Thyroid gland (tissue), 4 donors: ENCODE results near the gene ZNF423. TPM values are rescaled to one million over a fixed set of nuclear protein-coding genes. Genes with fewer than 3 reads are reported as not detected.

ENCODE experiments used
- DNase-seq, 2 donors: peaks; one replicate each; pipeline ENCODE4 v3.0.0-alpha.2; 2019
- H3K27ac ChIP-seq, 3 donors: fragments of 200-600 bp; sonication (generic); 1 replicate in 2 of 3; 2 replicates in 1 of 3; pipeline ENCODE4 v1.5.1; 2016 to 2019; ENCODE audit warnings: mild to moderate bottlenecking in 1 of 3, moderate library complexity in 1 of 3
- H3K27me3 ChIP-seq: fragments of 200-600 bp; sonication (generic); one replicate; pipeline ENCODE4 v1.5.1; 2019
- H3K36me3 ChIP-seq, 2 donors: fragments of 200-600 bp; sonication (generic); one replicate each; pipeline ENCODE4 v1.5.1; 2016 to 2019
- H3K4me1 ChIP-seq, 2 donors: fragments of 200-600 bp; sonication (generic); one replicate each; pipeline ENCODE4 v1.5.1; 2017 to 2019
- H3K4me3 ChIP-seq, 3 donors: fragments of 200-600 bp; sonication (generic); replicated peaks in 1 of 3; 1 replicate in 2 of 3; 2 replicates in 1 of 3; pipeline ENCODE4 v1.5.1; 2016; ENCODE audit warnings: mild to moderate bottlenecking in 1 of 3
- H3K9me3 ChIP-seq: fragments of 200-600 bp; sonication (generic); one replicate; pipeline ENCODE4 v1.5.1; 2017
- POLR2A ChIP-seq, 2 donors: fragments of 450-650 bp; IDR thresholded peaks; one replicate each; pipeline ENCODE4 v1.6.1; 2017; ENCODE audit warnings: antibody characterized with exemption in 2 of 2, mild to moderate bottlenecking in 2 of 2, moderate library complexity in 1 of 2
- WGBS, 2 donors: methylation state at CpG; one replicate each; pipeline ENCODE4 v1.1.5; 2017; 5-methylcytosine and 5-hydroxymethylcytosine counted together
- intact Hi-C: fragments of 100-400 bp; cut with DNase I; formaldehyde crosslinking; loops from one replicate; pipeline ENCODE4 v1.15.1; 2023
- total RNA-seq, 4 donors: library from RNA; depleted of rRNA; stranded (reverse); fragments of >200 nt; gene quantifications; one replicate each; pipeline ENCODE4 v1.2.3, GENCODE V29; 2016
- TF ChIP-seq, protein P1 (sequence below), 6 experiments: fragments of 200-600 bp in 3 of 6; fragments of 450-650 bp in 3 of 6; sonication (generic) in 3 of 6; IDR thresholded peaks; one replicate each; pipeline ENCODE4 v1.5.1; 2016 to 2019; ENCODE audit warnings: antibody characterized with exemption in 6 of 6, mild to moderate bottlenecking in 2 of 6, inconsistent platforms in 1 of 6, moderate library complexity in 1 of 6

The ZNF423 gene
- total RNA-seq, 4 donors from 2014 or later: 7.4 to 10.0 (median 8.5) TPM

DNA sequence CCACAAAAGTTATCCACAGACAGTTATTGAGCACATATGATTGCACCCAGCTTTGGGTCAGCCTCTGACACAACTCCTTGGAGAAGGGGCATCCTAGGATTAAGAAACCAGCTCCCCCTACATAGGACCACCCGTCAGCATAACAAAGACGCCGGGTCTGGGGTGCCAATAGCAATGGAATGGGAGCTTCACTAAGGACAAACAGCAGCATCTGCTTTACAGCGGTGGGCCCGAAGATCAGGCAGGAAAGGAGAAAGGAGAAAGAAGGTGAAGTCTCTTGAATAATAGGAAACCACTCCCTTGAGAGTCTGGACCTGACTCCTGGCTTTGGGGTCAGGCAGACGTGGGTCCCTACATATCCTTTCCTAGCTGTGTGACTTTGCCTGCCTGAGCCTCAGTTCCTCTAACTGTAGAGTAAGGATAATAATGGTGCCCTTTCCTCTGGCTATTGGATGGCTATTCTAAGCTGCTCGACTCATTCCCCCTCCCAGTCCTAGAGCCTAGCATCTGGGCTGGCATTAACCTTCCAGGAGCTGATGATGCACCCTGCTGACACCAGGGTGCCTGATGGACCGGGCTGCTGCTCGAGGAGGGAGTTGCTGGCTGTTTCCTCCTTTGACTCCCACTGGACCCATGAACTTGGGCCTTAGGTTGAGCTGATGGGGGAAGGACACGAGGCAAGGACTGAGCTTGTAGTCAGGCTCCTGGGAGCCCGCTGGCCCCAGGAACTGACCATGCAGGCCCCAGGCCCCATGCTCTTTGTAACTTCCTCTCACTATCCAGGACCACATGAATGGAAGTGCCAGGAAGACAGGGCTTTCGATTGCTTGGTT lies 388.2 kb downstream of the ZNF423 start:
- Histone ChIP-seq H3K9me3 (no peaks in the 10 kb centered on the region), H3K36me3 (no peaks in the 10 kb centered on the region), H3K4me1 (peaks cover 0 to 5% of the 10 kb centered on the region in 2 donors), H3K4me3 (no peak overlapping the region), H3K27me3 (no peaks in the 10 kb centered on the region), H3K27ac (no peak overlapping the region)
- intact Hi-C loops: no loop called here
- DNase-seq: no peak
- WGBS, 2 donors: 93 to 94% methylated on average over 10 to 12 of the region's 12 CpGs
- TF ChIP-seq, protein P1, sequence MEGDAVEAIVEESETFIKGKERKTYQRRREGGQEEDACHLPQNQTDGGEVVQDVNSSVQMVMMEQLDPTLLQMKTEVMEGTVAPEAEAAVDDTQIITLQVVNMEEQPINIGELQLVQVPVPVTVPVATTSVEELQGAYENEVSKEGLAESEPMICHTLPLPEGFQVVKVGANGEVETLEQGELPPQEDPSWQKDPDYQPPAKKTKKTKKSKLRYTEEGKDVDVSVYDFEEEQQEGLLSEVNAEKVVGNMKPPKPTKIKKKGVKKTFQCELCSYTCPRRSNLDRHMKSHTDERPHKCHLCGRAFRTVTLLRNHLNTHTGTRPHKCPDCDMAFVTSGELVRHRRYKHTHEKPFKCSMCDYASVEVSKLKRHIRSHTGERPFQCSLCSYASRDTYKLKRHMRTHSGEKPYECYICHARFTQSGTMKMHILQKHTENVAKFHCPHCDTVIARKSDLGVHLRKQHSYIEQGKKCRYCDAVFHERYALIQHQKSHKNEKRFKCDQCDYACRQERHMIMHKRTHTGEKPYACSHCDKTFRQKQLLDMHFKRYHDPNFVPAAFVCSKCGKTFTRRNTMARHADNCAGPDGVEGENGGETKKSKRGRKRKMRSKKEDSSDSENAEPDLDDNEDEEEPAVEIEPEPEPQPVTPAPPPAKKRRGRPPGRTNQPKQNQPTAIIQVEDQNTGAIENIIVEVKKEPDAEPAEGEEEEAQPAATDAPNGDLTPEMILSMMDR (IDR thresholded peaks at IDR 0.05): no peak
- no peak for TF ChIP-seq POLR2A (IDR thresholded peaks at IDR 0.05)

DNA sequence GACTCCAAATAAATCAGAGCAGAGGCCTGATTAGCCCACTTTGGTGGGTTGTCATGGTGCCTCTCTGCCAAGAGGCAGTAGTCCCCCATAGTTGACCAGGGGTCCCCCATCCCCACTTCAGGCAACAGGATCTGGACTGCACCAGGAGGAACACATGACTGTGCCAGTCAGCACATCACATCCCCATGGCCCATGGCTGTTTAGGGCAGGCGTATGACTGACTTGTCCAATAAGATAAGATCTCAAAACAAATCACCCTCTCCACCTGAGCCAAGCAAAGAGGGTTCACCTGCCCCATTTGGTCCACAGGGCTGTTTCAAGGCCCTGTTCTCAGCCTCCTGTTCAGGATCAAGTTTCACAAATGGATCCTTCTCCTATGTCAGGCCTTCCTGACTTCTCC lies 389.0 kb downstream of the ZNF423 start:
- no peak for TF ChIP-seq POLR2A (IDR thresholded peaks at IDR 0.05)
- TF ChIP-seq, protein P1 (IDR thresholded peaks at IDR 0.05): no peak
- intact Hi-C loops: no loop called here
- 100% methylated on average over 1 of the region's 1 CpG for WGBS, 2 donors
- H3K36me3 ChIP-seq: no peaks in the 10 kb centered on the region
- H3K4me1 ChIP-seq: peaks cover 0 to 5% of the 10 kb centered on the region in 2 donors
- H3K27me3 ChIP-seq: no peaks in the 10 kb centered on the region
- no peak for DNase-seq
- H3K4me3 ChIP-seq: no peak overlapping the region
- H3K9me3 ChIP-seq: no peaks in the 10 kb centered on the region
- H3K27ac ChIP-seq: no peak overlapping the region

DNA sequence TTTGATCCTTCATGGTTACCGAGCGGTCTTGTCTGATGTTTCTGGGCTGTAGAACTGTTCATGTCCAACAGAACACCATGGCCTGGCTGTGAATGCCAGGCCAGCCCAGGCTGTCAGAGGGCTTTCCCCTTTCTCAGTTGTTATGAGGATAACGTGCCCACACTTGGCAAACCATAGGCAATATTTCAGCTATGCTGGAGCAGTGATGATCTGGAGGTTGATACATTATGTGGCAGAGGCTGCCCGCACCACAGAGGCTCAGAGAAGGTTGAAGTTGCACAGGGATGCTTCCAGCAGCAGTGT lies 389.4 kb downstream of the ZNF423 start:
- intact Hi-C loops: no loop called here
- DNase-seq: no peak
- H3K4me3 ChIP-seq: no peak overlapping the region
- no peaks in the 10 kb centered on the region for H3K36me3 ChIP-seq
- H3K27me3 ChIP-seq: no peaks in the 10 kb centered on the region
- 92 to 98% methylated on average over 4 of the region's 4 CpGs for WGBS, 2 donors
- H3K27ac ChIP-seq: no peak overlapping the region
- TF ChIP-seq POLR2A (IDR thresholded peaks at IDR 0.05): no peak
- TF ChIP-seq, protein P1 (IDR thresholded peaks at IDR 0.05): no peak
- H3K4me1 ChIP-seq: peaks cover 0 to 5% of the 10 kb centered on the region in 2 donors
- H3K9me3 ChIP-seq: no peaks in the 10 kb centered on the region

DNA sequence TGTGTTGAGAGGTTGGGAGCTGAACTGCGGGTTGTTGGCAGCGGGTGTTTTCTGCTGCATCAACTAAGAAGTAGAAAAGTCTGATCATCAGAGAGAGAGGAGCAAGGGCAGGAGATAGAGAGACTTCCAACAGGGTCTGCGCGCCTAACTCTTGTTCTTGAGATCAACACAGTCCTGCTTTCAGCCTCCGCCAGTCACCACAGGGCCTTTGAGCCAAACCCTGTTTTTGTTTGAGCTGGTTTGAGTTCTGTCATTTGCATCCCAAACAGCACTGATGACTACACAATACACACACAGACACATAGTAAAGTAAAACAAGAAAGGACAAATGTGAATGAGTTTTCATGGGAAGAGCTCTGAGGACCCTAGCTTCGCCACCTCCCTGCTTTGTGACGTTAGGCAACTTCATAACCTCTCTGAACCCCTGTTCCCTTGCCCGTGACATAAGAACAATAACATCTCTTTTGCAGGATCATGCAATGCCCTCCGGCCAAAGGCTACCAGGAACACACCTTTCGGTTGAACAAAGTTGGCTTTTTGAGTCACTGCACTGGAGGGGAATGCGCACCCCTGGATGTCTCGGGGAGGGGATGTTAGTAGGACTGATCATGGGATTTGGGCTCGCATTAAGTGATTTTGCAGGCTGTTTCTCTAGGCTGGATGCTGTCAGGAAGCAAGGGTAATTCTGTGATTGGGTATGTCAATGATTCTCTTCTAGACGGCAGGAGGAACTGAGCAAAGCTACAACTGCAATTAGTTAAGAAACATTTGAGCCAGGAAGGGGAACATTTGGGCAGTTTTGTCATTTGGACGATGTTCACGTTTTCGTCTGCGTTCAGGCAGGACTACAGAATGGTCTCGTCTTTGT lies 390.0 kb downstream of the ZNF423 start:
- H3K27me3 ChIP-seq: no peaks in the 10 kb centered on the region

More for the DNA sequence above, 390.0 kb downstream of the ZNF423 start:
- WGBS, 2 donors: 90 to 91% methylated on average over 19 of the region's 19 CpGs
- peaks cover 0 to 5% of the 10 kb centered on the region in 2 donors for H3K4me1 ChIP-seq
- no peak overlapping the region for H3K27ac ChIP-seq
- no peak for DNase-seq
- intact Hi-C loops: no loop called here
- no peak for TF ChIP-seq POLR2A (IDR thresholded peaks at IDR 0.05)
- TF ChIP-seq, protein P1 (IDR thresholded peaks at IDR 0.05): no peak
- H3K9me3 ChIP-seq: no peaks in the 10 kb centered on the region
- no peak overlapping the region for H3K4me3 ChIP-seq
- H3K36me3 ChIP-seq: no peaks in the 10 kb centered on the region
